H1 (cell line): ENCODE measurements around the gene POMP.

Experiments used
- EZH2 ChIP-seq: fragments of 200-600 bp; sonication (generic); IDR thresholded peaks from 2 replicates; pipeline ENCODE4 v1.7.1; 2012; ENCODE audit warnings: low read depth, mild to moderate bottlenecking, moderate library complexity, low read length, inconsistent platforms; ENCODE audit not compliant: severe bottlenecking
- POLR2A ChIP-seq, 2 experiments: IDR thresholded peaks; 1 replicate in 1 of 2; 2 replicates in 1 of 2; pipeline ENCODE4 v1.6.1; 2011; ENCODE audit warnings: low read depth in 2 of 2, low read length in 2 of 2, mild to moderate bottlenecking in 2 of 2; ENCODE audit errors: control extremely low read depth in 1 of 2
- TF ChIP-seq, protein P1 (sequence below): fragments of 300-600 bp; sonication (generic); IDR thresholded peaks from 2 replicates; pipeline ENCODE4 v1.7.1; 2012; ENCODE audit warnings: low read length, moderate library complexity, mild to moderate bottlenecking, inconsistent platforms; ENCODE audit not compliant: insufficient replicate concordance

DNA sequence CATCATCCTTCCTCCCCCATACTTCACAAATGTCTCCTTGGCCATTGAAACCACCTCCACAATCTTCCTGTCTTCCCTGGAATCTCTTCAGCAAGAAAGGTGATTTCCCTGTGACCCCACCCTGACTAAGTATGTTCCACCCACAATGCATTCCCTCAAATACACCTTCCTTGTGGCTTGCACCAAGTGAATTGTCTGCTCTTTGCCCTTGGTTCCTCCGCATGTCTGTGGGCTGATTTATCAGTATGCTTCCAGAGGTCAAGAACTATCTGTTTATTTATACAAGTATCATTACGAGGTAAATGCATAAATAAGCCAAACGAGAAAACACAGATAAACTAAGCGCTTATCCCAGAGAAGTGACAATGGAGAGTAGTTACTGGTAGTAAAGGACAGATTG, 45.4 kb upstream of the POMP start:
- TF ChIP-seq POLR2A (IDR thresholded peaks at IDR 0.05; ENCODE audit: control extremely low read depth in 1 of 2, low read depth in 2 of 2, low read length in 2 of 2) (no peak), EZH2 (no peak)
- TF ChIP-seq, protein P1, sequence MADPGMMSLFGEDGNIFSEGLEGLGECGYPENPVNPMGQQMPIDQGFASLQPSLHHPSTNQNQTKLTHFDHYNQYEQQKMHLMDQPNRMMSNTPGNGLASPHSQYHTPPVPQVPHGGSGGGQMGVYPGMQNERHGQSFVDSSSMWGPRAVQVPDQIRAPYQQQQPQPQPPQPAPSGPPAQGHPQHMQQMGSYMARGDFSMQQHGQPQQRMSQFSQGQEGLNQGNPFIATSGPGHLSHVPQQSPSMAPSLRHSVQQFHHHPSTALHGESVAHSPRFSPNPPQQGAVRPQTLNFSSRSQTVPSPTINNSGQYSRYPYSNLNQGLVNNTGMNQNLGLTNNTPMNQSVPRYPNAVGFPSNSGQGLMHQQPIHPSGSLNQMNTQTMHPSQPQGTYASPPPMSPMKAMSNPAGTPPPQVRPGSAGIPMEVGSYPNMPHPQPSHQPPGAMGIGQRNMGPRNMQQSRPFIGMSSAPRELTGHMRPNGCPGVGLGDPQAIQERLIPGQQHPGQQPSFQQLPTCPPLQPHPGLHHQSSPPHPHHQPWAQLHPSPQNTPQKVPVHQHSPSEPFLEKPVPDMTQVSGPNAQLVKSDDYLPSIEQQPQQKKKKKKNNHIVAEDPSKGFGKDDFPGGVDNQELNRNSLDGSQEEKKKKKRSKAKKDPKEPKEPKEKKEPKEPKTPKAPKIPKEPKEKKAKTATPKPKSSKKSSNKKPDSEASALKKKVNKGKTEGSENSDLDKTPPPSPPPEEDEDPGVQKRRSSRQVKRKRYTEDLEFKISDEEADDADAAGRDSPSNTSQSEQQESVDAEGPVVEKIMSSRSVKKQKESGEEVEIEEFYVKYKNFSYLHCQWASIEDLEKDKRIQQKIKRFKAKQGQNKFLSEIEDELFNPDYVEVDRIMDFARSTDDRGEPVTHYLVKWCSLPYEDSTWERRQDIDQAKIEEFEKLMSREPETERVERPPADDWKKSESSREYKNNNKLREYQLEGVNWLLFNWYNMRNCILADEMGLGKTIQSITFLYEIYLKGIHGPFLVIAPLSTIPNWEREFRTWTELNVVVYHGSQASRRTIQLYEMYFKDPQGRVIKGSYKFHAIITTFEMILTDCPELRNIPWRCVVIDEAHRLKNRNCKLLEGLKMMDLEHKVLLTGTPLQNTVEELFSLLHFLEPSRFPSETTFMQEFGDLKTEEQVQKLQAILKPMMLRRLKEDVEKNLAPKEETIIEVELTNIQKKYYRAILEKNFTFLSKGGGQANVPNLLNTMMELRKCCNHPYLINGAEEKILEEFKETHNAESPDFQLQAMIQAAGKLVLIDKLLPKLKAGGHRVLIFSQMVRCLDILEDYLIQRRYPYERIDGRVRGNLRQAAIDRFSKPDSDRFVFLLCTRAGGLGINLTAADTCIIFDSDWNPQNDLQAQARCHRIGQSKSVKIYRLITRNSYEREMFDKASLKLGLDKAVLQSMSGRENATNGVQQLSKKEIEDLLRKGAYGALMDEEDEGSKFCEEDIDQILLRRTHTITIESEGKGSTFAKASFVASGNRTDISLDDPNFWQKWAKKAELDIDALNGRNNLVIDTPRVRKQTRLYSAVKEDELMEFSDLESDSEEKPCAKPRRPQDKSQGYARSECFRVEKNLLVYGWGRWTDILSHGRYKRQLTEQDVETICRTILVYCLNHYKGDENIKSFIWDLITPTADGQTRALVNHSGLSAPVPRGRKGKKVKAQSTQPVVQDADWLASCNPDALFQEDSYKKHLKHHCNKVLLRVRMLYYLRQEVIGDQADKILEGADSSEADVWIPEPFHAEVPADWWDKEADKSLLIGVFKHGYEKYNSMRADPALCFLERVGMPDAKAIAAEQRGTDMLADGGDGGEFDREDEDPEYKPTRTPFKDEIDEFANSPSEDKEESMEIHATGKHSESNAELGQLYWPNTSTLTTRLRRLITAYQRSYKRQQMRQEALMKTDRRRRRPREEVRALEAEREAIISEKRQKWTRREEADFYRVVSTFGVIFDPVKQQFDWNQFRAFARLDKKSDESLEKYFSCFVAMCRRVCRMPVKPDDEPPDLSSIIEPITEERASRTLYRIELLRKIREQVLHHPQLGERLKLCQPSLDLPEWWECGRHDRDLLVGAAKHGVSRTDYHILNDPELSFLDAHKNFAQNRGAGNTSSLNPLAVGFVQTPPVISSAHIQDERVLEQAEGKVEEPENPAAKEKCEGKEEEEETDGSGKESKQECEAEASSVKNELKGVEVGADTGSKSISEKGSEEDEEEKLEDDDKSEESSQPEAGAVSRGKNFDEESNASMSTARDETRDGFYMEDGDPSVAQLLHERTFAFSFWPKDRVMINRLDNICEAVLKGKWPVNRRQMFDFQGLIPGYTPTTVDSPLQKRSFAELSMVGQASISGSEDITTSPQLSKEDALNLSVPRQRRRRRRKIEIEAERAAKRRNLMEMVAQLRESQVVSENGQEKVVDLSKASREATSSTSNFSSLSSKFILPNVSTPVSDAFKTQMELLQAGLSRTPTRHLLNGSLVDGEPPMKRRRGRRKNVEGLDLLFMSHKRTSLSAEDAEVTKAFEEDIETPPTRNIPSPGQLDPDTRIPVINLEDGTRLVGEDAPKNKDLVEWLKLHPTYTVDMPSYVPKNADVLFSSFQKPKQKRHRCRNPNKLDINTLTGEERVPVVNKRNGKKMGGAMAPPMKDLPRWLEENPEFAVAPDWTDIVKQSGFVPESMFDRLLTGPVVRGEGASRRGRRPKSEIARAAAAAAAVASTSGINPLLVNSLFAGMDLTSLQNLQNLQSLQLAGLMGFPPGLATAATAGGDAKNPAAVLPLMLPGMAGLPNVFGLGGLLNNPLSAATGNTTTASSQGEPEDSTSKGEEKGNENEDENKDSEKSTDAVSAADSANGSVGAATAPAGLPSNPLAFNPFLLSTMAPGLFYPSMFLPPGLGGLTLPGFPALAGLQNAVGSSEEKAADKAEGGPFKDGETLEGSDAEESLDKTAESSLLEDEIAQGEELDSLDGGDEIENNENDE, result no peak
